Smooth muscle cell of the brain vasculature (primary cell): ENCODE results near the gene NEK3.
A peak's percentile ranks its signal among the peaks of the same experiment; 100 is the strongest.
"Not testable (repeated sequence)": the region's sequence is repeated elsewhere in the genome, so short reads cannot be mapped to it uniquely, and the experiment has no call there.

Experiments used
- DNase-seq: peaks from one replicate; pipeline ENCODE4 v3.0.0-alpha.2; 2012; ENCODE audit warnings: low read depth, low spot score

The NEK3 gene

DNA sequence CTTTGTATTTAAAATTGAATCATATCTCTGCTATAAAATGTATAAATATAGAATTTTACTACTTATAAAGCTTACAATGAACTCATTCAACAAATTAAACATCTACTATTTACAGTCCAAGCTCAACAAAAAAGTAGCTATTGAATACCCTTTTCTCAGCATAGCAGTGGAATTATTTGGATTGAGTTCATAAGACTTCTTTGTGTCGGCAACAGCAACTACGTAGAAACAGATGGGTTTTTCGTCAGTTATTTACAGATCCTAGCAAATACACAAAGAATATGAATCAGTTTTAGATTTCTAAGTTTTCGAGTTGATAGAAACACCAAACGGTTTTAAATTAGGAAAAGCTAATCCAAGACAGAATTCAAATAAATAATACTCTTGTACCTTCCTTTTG, 10.4 kb upstream of the NEK3 start:
- no peak for DNase-seq

- DNase-seq: no peak
Measured at GRCh38 chr13:52165411-52165810, 6.0 kb upstream of the NEK3 start.

DNA sequence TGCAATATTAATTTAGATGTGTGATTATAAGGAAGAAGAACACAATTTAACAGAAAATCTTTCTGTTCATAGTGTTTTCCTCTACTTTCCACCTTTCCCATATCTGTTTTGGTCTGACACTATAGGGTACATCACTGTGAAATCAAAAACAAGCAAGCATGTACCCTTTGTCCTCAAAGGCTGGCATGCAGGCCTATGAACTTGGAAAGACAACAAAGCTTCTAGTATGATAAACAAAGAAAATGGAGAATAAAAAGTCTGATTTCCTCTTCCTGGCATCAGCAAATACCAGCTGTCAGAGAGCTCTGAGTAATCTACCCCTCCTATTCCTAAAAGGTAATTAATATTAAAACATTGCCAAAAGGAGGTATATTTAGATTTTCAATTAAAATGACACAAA, 5.6 kb upstream of the NEK3 start:
- DNase-seq: no peak

DNA sequence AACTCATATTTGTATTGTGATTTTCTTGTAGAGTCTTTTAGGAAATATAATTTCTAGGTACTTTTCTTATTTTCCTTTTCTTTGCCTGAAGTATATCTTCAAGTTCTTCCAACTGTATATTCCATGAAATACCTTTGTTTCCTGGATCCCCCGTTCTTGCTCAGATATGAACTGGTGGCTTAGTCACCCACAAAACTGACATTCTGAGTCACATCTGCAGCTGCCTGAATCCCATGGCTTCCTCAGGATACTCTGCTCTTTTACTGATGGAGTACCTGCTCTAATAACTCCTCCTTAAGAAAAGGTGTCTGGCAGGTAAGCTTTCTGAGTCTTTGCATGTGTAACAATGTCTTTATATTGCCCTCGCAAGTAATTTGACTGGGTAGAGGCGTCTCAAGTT, 4.5 kb upstream of the NEK3 start:
- DNase-seq: not testable (repeated sequence)

DNA sequence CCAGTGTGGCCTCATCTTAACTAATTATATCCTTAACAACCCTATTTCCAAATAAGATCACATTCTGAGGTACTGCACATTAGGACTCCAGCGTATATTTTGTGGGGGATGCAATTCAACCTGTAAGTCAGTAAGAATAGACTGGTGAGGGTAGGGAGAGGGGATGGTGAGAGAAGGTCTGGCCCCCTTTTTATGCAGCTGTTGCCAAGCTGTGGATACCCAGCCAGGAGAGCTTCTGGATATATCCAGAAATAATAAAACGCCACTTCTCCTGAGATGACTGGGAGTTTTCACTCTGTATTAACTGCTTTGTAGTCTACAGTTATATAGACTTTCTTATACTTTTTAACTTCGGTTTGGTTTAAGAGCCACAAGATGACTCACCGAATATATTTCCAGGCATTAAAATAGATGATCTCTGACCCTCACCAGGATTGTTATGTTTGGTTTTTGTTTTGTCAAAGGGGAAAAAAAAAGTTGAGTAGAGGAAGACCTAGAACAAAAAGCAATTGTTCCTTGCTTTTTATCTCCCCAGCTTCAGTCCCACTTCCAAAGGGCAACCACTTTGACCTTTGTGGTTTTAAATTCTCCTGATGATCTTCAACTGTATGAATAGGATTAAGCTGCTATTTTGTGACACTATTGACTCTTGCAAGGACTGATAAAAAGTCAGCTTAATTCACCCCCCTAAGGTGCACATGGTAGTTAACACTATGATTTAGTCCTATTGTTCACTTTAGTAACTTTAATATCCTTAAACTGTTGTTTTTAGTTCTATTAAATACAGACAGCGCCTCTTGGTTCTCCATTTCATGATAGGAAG, 3.1 kb upstream of the NEK3 start:
- peak; percentile 33 for DNase-seq

DNA sequence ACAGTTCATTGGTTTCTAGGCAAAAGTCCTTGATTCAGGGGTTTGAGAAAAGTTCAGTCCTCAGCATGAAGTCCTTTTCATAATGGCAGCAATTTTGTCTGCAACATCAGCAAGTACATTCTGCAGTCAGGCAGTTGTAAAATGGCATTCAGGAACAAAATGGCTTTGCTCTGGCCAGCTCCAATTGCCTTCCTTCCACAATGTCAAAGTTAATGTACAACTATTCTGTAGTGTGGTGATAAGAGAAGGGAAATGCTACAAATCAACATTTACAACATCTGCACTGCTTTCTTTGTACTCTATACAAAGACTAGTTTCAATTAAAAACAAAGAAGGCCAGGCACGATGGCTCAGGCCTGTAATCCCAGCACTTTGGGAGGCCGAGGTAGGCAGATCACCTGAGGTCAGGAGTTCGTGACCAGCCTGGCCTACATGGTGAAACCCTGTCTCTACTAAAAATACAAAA, 1.8 kb upstream of the NEK3 start:
- no peak for DNase-seq

DNA sequence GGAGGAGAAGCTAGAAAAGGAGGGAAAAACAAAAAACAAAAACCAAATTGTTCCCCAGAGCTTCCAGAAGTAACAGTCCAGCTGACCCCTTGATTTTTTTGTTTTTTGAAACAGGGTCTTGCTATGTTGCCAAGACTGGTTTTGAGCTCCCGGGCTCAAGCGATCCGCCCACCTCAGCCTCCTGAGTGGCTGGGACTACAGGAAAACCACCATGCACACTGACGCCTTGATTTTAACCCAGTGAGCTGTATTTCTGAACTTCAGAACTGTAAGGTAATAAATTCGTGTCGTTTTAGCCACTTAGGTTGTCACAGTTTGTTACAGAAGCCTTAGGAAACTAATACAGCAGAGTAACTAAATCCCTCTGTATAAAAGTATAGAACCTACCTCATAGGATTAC, 1.1 kb upstream of the NEK3 start:
- no peak for DNase-seq

DNA sequence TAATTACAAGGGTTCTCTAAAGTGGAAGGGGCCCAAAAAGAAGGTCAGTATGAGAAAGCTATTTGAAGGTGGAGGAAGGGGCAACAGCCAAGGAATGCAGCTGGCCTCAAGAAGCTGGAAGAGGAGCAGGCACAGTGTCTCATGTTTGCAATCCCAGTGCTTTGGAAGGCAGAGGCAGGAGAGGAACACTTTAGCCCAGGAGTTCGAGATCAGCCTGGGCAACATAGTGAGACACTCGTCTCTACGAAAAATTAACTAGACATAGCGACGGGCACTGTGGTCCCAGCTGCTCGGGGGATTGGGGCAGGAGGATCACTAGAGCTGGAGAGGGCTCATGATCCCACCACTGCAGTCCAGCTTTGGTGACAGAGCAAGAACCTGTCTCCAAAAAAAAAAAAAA, 656 bp upstream of the NEK3 start:
- DNase-seq: no peak

- DNase-seq: no peak
Measured at GRCh38 chr13:52158629-52159158, 703 bp downstream of the NEK3 start.

DNA sequence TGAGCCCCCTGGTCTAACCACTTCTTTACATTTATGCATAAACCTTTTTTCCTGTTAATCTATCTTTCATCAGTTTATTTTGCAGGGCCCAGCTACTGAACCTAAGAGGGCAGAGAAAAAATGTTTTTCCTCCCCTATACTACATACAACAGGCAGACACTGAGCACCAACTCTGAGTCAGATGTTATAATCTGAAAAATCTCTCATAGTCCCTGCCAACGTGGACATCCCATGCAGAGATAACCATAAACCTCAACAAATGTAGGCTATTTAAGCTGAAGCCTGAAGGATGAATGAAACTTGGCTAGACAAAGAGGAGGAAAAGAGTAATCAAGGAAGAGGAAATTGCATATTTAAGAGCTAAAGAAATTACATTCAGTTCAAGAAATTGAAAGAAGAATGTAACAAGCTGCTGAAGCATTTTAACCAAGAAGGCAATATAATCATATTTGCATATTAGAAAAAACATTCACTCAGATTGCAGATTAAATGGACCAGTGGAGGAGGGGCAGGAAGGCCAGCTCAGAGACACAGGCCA, 2.6 kb downstream of the NEK3 start:
- no peak for DNase-seq

GRCh38 chr13:52155177-52155576, 4.2 kb downstream of the NEK3 start:
- no peak for DNase-seq

- no peak for DNase-seq
Measured at GRCh38 chr13:52147225-52147624, 12.2 kb downstream of the NEK3 start.

- DNase-seq: no peak
Measured at GRCh38 chr13:52141299-52141698, 18.1 kb downstream of the NEK3 start.

DNA sequence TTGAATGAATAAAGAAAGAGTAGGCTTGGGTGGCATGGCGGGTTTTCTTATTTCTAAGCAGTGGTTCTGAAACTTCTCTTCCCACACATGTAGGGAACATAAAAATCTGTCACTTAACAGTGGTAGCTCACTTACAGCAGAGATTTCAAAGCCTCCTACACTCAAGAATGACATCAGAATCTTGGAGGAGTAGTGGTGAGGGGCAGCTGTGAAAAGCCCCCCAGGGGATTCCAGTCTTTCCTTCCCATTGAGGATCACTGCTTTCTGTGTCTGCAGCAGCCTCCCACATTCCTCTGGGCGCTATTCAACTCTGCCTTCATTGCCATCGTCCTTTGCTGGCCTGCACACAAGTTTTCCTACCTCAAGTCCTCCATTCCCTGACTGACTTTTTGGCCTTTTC, 21.9 kb downstream of the NEK3 start:
- DNase-seq: no peak

GRCh38 chr13:52136763-52137162, 22.6 kb downstream of the NEK3 start:
- DNase-seq: no peak

DNA sequence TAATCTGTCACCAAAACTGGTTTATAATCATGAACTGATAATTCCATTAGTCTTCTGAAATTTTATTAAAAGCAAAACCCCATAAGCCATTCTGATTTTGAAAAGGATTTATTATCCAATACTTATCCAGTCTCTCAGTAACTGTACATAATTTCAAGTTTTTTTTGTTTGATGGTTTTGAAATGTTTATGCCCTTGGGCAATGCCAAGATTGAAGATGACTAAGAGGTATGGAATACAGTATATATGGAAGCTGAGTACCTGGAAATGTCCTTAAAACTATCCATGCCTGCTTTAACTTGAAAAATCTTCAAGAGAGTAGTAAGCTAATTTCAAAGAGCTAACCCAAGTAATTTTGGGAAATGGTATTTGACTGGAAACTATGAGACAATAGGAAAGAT, 28.8 kb downstream of the NEK3 start:
- DNase-seq: no peak

GRCh38 chr13:52128714-52129700, 30.4 kb downstream of the NEK3 start, which contains the start of gene NEK5:
Gene NEK5 (minus strand): TSS chr13:52129073. CDS start chr13:52127482, 1,591 bp downstream.
- DNase-seq: peak; percentile 12

DNA sequence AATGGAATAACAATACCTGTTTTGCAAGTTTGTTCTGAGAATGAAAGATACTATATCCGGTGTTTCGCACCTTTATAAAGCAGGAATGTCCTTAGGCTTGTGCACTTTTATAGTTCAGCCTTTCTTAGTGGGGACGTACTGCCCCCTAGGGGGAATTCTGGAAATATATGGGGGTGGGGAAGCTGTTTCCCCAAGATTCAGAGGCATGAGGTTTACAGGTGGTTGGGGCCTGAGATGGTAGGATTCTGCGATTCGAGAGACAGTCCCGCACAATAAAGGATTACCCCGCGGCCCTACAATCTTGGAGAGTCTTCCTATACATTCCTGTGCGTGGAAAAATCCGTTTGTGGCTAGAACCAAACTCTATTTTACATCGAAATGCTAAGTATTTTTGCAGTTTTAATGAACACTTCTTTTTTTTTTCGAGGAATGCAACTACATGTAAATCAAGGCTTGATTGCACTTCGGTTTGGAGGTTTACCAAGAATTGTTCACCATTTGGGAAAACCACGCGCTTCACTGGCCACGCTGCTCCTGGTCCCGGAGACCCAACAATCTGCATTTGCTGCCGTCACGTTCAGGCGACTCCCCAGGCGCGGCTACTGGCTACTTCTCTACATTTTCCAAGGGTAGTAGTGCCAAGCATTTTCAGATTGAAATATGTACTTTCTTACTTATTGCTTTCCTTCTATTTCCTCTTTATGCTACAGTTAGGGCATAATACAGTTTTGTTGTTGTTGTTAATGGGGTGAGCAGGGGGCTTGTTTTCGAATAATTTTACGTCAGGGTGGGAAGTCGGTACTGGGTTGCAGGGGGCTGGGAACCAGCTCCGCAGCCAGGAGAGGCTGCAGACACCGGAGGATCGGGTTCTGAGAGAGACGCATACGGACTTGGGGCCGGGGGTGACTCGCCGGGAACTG, 31.4 kb downstream of the NEK3 start:
- DNase-seq: peak; percentile 20

- DNase-seq: no peak
Measured at GRCh38 chr13:52127378-52127777, 32.0 kb downstream of the NEK3 start.

DNA sequence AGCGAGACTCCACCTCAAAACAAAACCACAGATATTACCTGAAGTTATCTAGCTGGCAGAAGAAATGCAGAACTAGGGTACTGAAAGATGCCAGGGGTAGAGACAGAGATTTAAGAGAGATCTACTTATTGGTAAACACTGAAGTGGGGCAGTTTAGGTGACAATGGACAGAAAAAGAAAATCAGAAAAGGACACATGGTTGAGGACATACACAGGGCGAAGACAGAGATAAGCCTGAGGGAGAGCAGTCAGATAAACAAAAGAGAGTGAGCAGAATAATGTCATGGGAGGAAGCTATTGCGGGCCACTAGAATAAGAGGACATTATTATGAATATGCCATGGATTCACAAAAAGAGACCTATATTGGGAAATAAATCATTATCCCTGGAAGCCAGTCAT, 33.9 kb downstream of the NEK3 start:
- DNase-seq: no peak

- DNase-seq: no peak
Measured at GRCh38 chr13:52118595-52118994, 40.8 kb downstream of the NEK3 start.
